HepG2 (cell line): Measurements from ENCODE around the gene DNAI4.

ENCODE experiments used
- PRDM15 ChIP-seq: sonication (generic); formaldehyde crosslinking; IDR thresholded peaks from 2 replicates; pipeline ENCODE4 v1.4.0; 2020; ENCODE audit warnings: missing genetic modification reagents
- SKIL ChIP-seq: sonication (generic); formaldehyde crosslinking; IDR thresholded peaks from 2 replicates; pipeline ENCODE4 v1.8.0; 2022; ENCODE audit warnings: missing genetic modification reagents, mild to moderate bottlenecking, moderate library complexity, borderline replicate concordance
- ZNF788 ChIP-seq: sonication (generic); formaldehyde crosslinking; IDR thresholded peaks from 2 replicates; pipeline ENCODE4 v1.5.0; 2020; ENCODE audit warnings: mild to moderate bottlenecking, missing genetic modification reagents, borderline replicate concordance
- ZNF83 ChIP-seq: sonication (generic); formaldehyde crosslinking; IDR thresholded peaks from 2 replicates; pipeline ENCODE4 v1.4.0; 2020; ENCODE audit warnings: missing genetic modification reagents, mild to moderate bottlenecking, borderline replicate concordance

- TF ChIP-seq PRDM15 (CRISPR knock-in tag), result no peak
- TF ChIP-seq SKIL (CRISPR knock-in tag), result no peak
- TF ChIP-seq ZNF788 (CRISPR knock-in tag), result no peak
- TF ChIP-seq ZNF83, result no peak
Measured at GRCh38 chr1:66954208-66954607, 29.6 kb upstream of the DNAI4 start.
